SK-N-SH (cell line): ENCODE measurements around the gene WIF1.

Source experiments
- CHD2 ChIP-seq: fragments of 150-350 bp; IDR thresholded peaks from 2 replicates; pipeline ENCODE4 v1.6.1; 2018; ENCODE audit warnings: low read length; ENCODE audit not compliant: partially characterized antibody
- CTCF ChIP-seq: fragments of 200-600 bp; sonication (generic); IDR thresholded peaks from 2 replicates; pipeline ENCODE4 v1.6.1; 2017; ENCODE audit warnings: antibody characterized with exemption, mild to moderate bottlenecking, moderate library complexity
- MAX ChIP-seq: IDR thresholded peaks from 2 replicates; pipeline ENCODE4 v1.4.0; 2012; ENCODE audit warnings: low read depth
- POLR2AphosphoS5 ChIP-seq: IDR thresholded peaks from 2 replicates; pipeline ENCODE4 v1.6.1; 2012; ENCODE audit warnings: low read depth, low read length
- RAD21 ChIP-seq: IDR thresholded peaks from 2 replicates; pipeline ENCODE4 v1.6.1; 2012; ENCODE audit warnings: mild to moderate bottlenecking, low read length
- RXRA ChIP-seq: IDR thresholded peaks from 2 replicates; pipeline ENCODE4 v1.4.0; 2012; ENCODE audit warnings: low read depth, mild to moderate bottlenecking, borderline replicate concordance
- TEAD4 ChIP-seq: IDR thresholded peaks from 2 replicates; pipeline ENCODE4 v1.4.0; 2012; ENCODE audit warnings: mild to moderate bottlenecking, borderline replicate concordance; ENCODE audit not compliant: insufficient read depth
- ZBTB33 ChIP-seq: IDR thresholded peaks from 2 replicates; pipeline ENCODE4 v1.4.0; 2012; ENCODE audit warnings: low read depth, borderline replicate concordance

GRCh38 chr12:65168681-65169319, 47.7 kb upstream of the WIF1 start:
- no peak for TF ChIP-seq RAD21
- TF ChIP-seq ZBTB33, result no peak
- no peak for TF ChIP-seq CTCF
- TF ChIP-seq POLR2AphosphoS5, result no peak
- no peak for TF ChIP-seq TEAD4
- TF ChIP-seq CHD2, result no peak
- TF ChIP-seq MAX, result no peak
- TF ChIP-seq RXRA, result no peak
